Measurements from ENCODE around the gene GALNT2.

The GALNT2 gene

DNA sequence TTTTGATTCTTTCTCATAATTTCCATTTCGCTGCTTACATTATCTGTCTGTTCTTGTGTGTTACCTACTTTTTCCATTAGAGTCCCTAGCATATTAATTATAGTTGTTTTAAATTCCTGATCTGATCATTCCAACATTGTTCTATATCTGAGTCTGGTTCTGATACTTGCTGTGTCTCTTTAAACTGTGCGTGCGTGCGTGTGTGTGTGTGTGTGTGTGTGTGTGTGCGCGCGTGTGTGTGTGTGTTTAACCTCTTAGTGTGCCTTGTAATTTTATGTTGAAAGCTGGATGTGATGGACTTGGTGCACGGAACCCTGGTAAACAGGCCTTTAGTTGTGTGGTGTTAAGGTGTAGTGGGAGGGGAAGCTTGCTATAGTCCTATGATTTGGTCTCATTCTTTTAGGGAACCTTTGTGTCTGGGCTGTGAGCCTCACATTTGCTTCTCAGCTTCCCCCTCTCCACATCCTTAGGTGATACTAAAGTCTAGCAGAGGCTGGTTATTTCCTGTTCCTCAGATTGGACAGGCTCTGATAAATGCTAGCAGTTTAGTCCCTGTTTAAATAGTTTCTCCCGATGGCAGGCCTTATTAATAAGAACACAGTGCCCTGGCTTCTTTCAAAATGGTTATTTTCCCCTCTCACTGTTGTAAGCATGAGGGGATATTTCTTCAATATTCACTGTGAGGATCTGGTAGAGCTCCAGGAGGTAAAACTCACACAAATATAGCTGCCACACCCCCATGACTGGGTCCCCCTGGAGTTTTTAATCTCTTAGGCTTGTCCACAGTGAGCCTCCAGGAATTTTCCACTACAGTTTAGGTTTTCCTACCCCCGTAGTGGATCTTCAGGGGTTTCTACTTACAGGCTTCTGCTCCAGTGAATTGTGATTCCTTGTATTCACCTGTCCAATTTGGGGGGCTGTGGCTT, 118.3 kb downstream of the GALNT2 start:
- DNase-seq (ENCODE audit: low spot score), result no peak

DNA sequence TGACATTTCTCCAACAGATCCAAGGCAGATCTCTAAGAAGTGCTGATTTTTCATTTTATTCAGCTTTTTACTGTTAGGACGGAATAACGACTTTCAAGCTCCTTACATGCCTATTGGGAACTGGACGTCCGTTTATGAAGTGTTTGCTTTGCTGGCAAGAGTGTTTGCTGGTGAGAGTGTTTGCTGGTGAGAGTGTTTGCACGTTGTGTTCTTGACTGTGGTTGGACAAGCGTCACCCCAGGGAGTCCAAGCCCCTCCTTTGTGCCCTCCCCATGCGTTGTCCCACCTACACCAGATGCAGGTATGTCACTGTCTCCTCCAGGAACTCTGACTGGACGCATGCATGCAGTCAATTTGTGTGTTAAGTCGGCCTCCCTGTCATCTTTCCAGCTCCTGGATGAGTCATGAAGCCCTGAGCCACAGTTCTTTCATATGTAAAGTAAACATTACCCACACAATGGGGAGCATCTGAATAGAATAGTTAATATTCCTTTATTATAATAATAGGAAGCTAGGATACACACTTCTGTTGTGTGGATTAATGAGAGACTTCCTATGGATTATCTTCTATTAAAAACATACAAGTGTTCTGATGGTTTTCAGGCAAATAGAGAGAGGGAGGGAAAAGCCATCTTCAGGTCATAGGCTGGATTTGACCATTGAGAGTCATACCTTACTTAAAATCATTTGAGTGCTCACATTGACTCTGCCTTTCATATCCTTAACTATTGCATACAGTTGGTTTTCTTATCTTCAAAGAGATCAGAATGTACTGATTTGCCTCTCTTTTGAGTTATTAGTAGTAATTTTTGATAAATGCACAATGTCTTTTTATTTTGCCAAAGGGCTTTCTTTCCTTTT, 119.2 kb downstream of the GALNT2 start:
- DNase-seq (ENCODE audit: low spot score), result no peak

DNA sequence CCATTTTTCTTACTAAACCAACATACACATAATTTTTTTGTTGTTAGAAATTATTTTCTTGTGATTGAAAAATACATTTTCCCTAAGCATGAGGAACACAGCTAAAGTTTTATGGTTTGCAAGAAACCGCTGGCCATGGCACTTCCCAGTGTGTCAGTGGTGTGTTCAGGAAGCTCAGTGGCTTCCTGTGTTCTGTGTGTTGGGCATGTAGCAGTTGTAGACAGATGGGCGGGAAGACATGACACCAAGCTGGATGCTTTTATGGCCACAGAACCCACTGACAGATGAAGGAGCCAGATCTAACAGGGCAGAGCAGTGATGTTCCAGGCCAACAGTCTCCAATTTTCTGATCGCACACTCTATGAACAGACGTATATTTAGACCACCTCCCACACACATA, 119.8 kb downstream of the GALNT2 start:
- DNase-seq (ENCODE audit: low spot score), result no peak

DNA sequence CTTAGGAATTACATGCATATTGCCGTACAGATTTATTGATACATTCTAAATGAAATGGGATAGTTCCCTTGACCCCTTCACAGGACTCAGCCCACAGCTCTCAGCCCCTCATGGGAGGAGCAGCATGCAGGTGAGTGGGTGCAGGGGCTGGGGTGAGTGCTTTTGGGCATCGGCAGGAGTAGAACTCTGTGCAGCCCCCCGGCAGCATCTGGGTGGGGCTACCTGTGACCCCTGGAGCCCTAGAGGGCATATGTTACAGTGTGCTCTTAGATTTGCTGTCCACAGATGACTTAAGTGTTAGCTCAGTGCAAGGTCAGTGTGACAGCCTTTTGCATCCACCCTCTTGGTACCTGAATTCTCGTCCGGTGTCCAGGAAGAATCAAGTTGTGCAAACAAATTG, 120.3 kb downstream of the GALNT2 start:
- no peak for DNase-seq (ENCODE audit: low spot score)

DNA sequence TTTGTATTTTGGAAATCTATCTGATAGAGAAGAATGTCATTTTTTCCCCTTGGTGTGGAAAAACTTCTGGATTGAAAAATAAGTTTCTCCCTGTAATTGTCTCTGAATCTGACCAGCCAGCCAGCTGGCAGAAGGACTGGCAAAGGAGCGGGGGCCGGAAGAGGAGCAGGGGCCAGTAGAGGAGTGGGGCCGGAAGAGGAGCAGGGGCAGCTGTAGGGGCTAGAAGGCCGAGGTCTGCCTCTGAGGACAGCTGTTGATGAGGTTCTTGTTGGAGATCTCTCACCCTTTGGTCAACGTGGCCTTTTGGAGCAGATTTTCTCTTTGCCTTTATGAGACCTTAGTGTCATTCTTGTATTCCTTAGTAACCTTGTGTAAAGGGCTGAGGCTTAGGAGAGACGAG, 121.8 kb downstream of the GALNT2 start:
- DNase-seq (ENCODE audit: low spot score), result no peak

DNA sequence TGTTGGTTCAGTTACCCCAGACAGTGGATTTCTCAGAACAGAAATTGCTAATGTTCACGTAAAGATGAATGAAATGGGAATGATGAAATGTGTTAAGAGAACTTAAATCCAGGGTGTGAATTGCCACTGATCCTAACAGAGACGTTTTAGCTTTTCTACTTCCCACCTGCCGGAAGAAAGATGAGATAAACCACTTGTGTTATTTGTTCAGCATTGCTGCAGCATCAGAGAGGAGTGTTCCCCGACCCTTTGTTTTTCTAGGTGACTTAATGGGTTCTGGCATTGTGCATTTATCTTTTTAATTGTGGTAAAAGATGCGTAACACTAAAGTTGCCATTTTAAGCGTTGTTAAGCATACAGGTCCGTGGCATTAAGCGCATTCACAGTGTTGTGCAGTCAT, 122.3 kb downstream of the GALNT2 start:
- DNase-seq (ENCODE audit: low spot score), result no peak

DNA sequence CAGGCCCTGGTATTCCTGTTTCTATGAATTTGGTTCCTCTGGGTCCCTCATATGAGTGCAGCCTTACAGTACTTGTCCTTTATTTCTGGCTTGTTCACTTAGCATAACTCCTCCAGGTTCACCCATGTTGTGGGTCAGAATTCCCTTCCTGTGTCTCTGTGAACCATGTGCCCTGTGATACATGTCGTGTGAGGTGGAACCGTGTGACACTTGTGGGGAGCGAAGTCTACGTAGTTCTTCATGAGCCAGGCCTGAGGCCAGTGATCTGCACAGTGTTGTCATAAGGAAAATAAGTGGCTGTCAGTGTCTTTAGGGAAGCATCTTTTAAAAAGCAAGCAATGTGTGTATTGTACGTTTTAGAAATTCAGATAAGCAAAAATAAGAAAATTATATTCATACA, 122.8 kb downstream of the GALNT2 start:
- DNase-seq (ENCODE audit: low spot score), result no peak

DNA sequence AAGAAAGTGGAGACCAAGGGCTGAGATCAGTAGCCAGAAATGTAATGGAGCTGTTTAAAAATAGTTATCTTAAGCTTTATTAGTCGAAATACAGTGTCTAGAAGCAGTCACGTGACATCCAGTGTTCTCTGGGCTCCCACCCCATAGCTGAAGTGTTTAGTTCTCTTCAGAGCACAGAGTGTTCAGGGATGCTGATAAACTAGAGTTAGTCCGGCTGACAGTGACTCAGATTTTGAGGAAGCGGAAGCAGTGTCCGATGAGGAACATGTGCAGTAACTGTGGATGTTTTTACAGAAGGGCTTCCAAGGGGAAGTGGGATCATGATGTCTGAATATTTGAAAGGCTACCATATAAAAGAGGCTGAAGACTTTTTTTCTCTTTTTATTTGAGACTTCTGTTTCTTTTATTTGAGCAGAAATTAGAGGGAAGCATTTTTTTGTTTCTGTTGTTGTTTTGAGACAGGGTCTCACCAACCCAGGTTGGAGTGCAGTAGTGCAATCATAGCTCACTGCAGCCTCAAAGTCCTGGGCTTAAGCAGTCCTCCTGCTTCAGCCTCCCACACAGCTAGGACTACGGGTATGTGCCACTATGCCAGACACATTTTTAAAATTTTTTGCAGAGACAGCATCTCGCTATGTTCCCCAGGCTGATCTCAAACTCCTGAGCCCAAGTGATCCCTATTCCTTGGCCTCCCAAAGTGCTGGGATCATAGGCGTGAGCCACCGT, 124.2 kb downstream of the GALNT2 start:
- DNase-seq (ENCODE audit: low spot score), result no peak

DNA sequence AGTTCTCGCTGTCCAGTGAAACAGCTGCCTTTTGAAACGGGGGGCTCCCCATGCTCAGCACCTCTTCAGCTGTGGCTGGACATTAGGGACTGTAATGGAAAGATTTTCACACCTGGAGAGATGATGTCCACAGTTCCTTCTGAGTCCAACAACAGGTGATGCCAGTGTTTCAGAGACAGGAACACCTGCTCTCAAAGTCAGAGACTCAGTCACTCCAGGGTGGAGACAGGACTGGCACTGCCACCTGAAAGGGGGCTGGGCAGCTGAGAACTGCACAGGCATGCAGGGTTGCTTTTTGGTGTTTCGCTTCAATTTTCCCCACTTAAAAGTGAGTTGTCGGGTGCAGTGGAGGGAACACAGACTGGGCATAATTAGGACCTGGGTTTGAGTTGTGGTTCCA, 124.8 kb downstream of the GALNT2 start:
- no peak for DNase-seq (ENCODE audit: low spot score)

DNA sequence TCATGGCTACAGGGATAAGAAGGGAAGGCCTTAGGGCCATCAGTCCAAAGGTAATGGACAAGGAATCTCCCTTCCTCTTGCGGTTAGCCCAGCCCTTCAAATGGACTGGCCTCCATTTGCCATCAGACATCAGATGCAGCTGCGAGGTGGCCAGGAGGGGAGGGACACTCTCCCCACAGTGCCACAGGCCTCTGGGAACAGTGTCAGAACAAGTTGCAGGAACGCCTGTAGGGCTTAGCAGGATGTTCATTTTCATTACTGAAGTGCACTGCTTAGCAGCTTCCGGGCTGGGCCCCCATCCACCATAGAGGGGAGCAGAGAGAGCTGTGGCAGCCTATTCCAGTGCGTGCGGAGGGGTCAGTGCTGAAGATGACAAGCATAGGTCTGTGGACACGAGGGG, 127.5 kb downstream of the GALNT2 start:
- DNase-seq (ENCODE audit: low spot score), result no peak

DNA sequence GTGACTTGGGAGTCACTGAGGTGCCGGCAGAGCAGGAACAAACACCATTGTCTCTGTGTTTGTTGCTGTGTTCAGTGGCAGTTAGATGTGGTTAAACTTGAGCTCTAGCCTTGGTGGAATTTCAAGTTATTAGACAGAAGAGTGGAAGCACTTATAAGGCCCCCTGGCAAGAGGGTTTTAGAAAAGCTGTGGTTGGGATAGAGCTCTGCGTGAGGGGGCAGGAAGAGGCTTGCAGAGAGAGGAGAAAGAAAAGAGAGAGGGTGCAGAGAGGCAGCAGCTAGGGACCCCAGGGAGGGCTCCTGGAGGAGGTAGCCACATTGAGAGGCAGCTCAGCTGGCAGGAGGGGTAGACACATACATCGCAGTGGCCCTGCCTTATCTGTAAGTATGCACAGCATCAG, 128.2 kb downstream of the GALNT2 start:
- DNase-seq (ENCODE audit: low spot score), result no peak

DNA sequence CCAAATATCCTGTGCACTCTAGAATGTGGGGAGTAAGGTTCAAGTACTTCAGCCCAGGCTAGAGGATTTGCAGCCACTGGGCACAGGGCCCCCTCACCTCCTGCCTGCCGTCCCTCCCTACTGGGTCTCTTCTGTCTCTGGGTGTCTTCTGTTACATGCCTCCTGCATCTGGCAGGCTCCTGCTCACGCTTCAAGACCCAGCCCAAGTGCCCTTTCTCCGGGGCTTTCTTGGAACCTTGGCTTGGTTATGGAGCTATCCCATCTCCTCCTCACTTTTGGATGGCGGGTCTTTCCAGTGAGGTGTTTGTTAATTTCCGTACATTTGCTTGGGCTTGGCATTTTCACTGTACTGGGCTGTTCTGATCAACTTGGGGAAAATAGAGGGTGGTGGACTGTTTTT, 129.0 kb downstream of the GALNT2 start:
- no peak for DNase-seq (ENCODE audit: low spot score)

DNA sequence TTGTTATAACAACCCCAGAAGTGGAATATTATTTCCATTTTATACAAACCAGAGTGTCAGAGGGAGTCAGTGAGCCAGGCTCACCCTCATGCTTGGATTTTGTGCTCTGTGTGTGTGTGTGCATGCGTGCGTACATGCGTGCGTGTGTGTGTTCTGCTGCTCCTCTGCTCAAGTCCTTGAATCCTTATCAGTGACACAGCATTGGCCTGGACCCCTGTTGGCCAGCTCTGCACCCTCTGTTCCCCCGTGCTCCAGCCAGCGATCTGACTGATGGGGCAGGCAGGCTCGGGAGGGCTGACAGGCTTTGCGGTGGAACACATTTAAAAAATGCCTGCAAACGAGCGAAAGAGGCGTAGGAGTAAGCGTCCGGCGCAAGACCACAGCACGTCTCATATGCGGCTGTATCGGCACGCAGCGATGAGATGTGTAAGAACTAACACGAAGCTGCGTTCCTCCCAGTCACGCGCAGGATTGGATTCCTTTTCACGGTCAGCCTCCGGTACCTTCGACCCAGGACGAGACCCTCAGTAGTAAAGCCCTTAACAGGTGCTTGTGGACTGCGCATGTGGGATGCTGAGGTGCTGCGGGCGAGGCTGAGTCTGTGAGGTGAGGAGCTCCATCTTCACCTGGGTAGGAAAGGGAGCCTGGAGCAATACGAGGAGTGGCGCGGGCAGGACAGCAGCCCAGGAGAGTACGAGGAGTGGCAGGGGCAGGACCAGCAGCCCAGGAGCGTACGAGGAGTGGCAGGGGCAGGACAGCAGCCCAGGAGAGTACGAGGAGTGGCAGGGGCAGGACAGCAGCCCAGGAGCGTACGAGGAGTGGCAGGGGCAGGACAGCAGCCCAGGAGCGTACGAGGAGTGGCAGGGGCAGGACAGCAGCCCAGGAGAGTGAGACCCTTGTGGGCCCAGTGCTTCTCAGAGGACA, 130.9 kb downstream of the GALNT2 start:
- no peak for DNase-seq (ENCODE audit: low spot score)

DNA sequence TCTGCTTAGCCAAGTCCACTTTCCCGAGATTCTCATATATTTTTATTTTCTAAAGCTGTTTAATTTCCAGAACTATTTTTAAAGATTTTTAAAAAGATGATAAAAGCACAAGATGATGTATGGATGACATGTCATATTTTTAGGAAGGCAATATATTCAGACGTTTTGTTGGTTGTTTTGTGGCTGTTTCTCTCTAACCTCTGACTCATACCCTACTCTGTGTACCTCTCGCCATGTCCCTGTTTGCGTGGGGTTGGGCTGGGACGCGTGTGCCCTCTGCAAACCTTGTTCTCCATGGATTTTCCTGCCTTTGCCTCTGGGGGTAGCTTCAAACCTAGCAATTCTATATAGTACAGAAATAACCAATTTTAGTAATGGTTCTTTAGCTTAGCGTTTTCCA, 132.0 kb downstream of the GALNT2 start:
- no peak for DNase-seq (ENCODE audit: low spot score)

DNA sequence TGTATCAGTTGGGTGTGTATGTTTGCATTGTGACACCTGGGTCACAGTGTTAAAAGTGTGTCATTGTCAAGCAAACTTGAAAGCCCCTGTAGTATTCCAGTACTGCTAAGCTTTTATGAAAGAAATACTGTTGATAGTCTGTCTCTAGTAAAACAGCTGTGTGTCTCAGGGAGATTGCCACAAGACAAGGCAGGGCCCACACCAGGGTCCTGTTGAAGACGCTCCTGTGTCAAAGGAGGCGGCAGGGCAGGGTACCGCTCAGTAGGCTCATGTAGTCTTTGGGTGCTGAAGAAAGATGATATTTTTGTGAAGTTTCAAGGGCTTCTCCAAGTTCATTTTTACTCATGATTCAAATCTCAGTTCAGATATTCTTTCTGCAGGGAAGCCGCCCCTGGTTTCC, 132.5 kb downstream of the GALNT2 start:
- no peak for DNase-seq (ENCODE audit: low spot score)

DNA sequence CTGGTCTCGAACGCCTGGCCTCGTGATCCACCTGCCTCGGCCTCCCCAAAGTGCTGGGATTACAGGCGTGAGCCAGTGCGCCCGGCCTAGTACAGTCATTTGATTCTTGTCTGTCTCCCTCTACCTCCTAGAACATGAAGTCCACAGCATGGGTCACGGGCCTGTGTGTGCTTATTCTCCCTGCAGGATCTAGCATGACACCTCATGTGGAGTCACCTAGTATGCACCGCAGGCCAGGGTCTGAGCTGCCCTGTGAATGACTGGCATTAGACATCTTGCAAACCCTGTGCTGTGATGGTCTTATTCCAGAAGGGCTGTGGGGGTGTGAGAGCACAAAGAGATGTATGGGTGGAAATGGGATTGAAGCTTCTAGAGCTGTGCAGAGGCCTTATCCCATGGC, 133.2 kb downstream of the GALNT2 start:
- no peak for DNase-seq (ENCODE audit: low spot score)

DNA sequence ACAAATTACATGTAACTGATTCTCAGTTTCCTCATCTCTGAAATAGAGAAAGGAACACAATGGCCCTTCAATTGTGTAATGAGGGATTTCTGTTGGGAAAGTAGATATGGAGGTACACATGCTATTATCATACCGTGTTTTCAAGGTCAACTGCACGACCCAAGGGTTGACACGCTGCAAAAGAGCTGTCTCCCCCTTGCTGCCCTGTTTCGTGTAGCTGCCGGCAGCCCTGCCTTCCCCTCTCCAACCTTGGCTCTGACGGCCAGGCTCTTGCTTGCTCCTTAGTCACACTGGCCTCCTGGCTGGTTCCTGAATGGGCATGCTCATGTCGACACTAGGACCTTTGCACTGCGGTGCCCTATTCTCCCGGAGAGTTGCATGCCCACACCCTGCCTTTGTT, 134.4 kb downstream of the GALNT2 start:
- DNase-seq (ENCODE audit: low spot score), result no peak

DNA sequence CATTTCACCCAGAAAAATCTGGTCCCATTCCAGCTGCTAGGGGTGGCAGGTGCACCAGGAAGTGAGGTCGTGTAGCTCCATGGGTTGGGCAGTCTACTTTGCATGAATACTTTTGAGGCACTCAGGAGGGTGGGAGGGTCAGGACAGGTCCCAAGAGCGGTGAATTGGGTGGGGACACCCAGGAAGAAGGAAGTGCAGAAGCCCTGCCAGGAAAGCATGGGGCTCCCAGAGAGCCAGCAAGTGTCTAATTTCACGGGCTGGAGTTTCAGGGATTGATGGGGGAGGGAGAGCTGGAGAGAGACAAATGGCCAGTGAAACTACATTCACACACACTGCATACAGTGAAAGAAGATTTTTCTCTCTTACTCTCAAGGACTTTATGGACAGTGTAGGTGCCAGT, 137.8 kb downstream of the GALNT2 start:
- no peak for DNase-seq (ENCODE audit: low spot score)

DNA sequence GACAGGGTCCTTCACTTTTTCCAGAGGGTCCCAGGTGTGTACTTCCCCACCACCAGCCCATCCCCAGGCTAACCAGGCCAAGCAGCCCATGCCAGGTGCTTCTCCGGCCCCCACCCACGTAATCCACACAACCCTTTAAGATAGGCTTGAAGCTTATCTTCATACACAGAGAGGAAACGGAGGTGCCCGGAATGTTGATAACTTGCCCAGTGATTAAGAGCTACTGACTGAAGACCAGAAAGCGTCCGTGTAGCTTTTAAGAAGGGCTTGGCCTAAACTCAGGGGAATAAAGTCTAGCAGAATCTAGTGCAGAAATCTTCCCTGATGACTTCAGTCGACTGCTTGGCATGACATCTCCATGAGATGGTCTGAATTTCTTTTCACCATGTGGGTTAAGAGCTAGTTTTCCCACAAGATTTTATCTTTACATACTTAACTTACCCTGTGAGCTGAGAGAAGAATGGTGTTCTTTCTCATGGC, 138.7 kb downstream of the GALNT2 start:
- DNase-seq (ENCODE audit: low spot score), result no peak

DNA sequence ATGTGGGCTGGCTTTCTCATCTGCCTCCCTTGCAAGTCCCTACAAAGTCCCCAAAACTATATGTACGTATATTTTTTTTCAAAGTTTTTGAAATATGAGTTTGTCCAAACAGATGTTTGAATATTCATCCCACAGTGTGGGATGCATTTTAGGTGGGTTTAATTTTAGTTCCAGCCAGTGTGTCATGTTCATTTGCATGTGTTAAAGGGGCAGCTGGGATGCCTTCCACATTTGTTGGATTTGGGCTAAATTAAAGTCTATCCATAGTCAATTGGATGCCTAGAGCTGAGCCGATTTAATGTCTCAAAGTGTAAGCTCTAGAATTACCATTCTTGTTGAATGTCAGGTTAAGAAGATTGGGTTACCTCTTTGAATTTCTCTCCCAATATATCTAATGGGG, 139.2 kb downstream of the GALNT2 start:
- no peak for DNase-seq (ENCODE audit: low spot score)

DNA sequence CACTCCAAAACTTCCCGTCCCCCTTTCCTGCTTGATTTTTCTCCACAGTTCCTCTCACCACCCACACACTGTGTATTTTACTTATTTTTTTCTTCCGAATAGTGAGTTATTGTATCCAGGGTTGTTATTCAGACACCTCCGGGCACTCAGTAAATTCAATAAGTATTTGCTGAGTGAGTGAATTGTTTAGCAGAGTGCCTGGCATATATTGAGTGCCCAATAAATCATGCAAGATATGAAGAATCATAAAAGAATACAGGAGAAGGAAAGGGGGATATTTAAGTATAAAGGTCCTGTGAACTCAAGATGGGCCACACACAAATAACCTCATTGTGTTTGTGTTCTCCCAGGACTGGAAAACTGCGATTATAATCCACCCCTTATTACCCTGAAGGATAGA, 139.9 kb downstream of the GALNT2 start:
- DNase-seq (ENCODE audit: low spot score), result no peak

All from SK-N-DZ (cell line).